SU-DHL-6 (cell line): ENCODE data around the gene COX6B2.

Experiments used
- CTCF ChIP-seq: fragments of 200-600 bp; sonication (generic); IDR thresholded peaks from one replicate; pipeline ENCODE4 v1.5.1; 2017; ENCODE audit warnings: antibody characterized with exemption, mild to moderate bottlenecking, low read length, moderate library complexity; ENCODE audit not compliant: insufficient read depth, poor library complexity, severe bottlenecking
- EZH2phosphoT487 ChIP-seq: fragments of 200-600 bp; sonication (generic), shearing (Covaris generic); conservative IDR thresholded peaks from 2 replicates; pipeline ENCODE4 v1.6.1; 2018; ENCODE audit warnings: mild to moderate bottlenecking, antibody characterized with exemption, low read length, moderate library complexity, mixed read lengths

- TF ChIP-seq CTCF (no peak), EZH2phosphoT487 (no peak)
Measured at GRCh38 chr19:55354698-55355212, at the start of gene COX6B2.
